WTC11 (cell line): ENCODE data around the gene SMIM24. TPM values are rescaled to one million over a fixed set of nuclear protein-coding genes. Genes with fewer than 3 reads are reported as not detected.

Experiments
- ATAC-seq: fragments of 200-7000 bp; cut with Tn5 transposase; 2 replicates; pipeline ENCODE4 v1.10.0; 2021; ENCODE audit warnings: mild to moderate bottlenecking, moderate library complexity
- CTCF ChIA-PET: fragments of 300-600 bp; sonication (Branson Sonifier 250); formaldehyde crosslinking; loops from one replicate; lab custom pipeline; 2021; ENCODE audit warnings: antibody characterized with exemption; lab: Charles Lee
- POLR2A ChIA-PET: fragments of 350-600 bp; sonication (Branson Sonifier 250); formaldehyde crosslinking; loops from one replicate; lab custom pipeline; 2021; ENCODE audit warnings: antibody characterized with exemption; lab: Charles Lee
- DNase-seq: peaks from one replicate; pipeline ENCODE4 v3.0.0; 2021; ENCODE audit warnings: low spot score
- H3K27ac Mint-ChIP-seq: 2 replicates; pipeline ENCODE4 v1.8.0; 2021; ENCODE audit warnings: mixed read lengths
- H3K27me3 Mint-ChIP-seq: 2 replicates; pipeline ENCODE4 v1.8.0; 2021; ENCODE audit warnings: low read depth, mild to moderate bottlenecking, moderate library complexity, mixed read lengths
- H3K36me3 Mint-ChIP-seq: 2 replicates; pipeline ENCODE4 v1.8.0; 2021; ENCODE audit warnings: mixed read lengths
- H3K4me1 Mint-ChIP-seq: 2 replicates; pipeline ENCODE4 v1.8.0; 2022; ENCODE audit warnings: mixed read lengths
- H3K4me3 Mint-ChIP-seq: 2 replicates; pipeline ENCODE4 v1.8.0; 2021; ENCODE audit warnings: mild to moderate bottlenecking, moderate library complexity, mixed read lengths
- H3K9me3 Mint-ChIP-seq: 2 replicates; pipeline ENCODE4 v1.8.0; 2021; ENCODE audit warnings: mixed read lengths
- CTCF ChIP-seq: fragments of 200-600 bp; IDR thresholded peaks from 2 replicates; pipeline ENCODE4 v1.8.0; 2022; ENCODE audit warnings: antibody characterized with exemption
- ERG ChIP-seq: fragments of 250-450 bp; sonication (Bioruptor Pico); IDR thresholded peaks from 2 replicates; pipeline ENCODE4 v1.8.0; 2021; ENCODE audit warnings: mild to moderate bottlenecking
- HMGXB4 ChIP-seq: sonication (generic); formaldehyde crosslinking; IDR thresholded peaks from 2 replicates; pipeline ENCODE4 v1.8.1; 2023; ENCODE audit warnings: mild to moderate bottlenecking, moderate library complexity, missing genetic modification reagents
- IRF2 ChIP-seq: sonication (generic); formaldehyde crosslinking; IDR thresholded peaks from 2 replicates; pipeline ENCODE4 v1.8.0; 2022; ENCODE audit warnings: low read depth, missing genetic modification reagents, borderline replicate concordance
- MAX ChIP-seq: sonication (generic); formaldehyde crosslinking; IDR thresholded peaks from 2 replicates; pipeline ENCODE4 v1.8.0; 2022; ENCODE audit warnings: mild to moderate bottlenecking, missing genetic modification reagents
- NR1H2 ChIP-seq: sonication (generic); formaldehyde crosslinking; IDR thresholded peaks from 2 replicates; pipeline ENCODE4 v1.9.0; 2021; ENCODE audit warnings: mild to moderate bottlenecking, moderate library complexity, missing genetic modification reagents
- NR2C2 ChIP-seq: sonication (generic); formaldehyde crosslinking; IDR thresholded peaks from 2 replicates; pipeline ENCODE4 v1.8.0; 2022; ENCODE audit warnings: mild to moderate bottlenecking, missing genetic modification reagents
- PRRX2 ChIP-seq: fragments of 250-450 bp; sonication (Bioruptor Pico); IDR thresholded peaks from 2 replicates; pipeline ENCODE4 v1.8.0; 2021; ENCODE audit warnings: mild to moderate bottlenecking
- TCF7 ChIP-seq: sonication (generic); formaldehyde crosslinking; IDR thresholded peaks from 2 replicates; pipeline ENCODE4 v1.8.0; 2022; ENCODE audit warnings: mild to moderate bottlenecking, low read depth, missing genetic modification reagents, moderate library complexity
- TEAD1 ChIP-seq: sonication (generic); formaldehyde crosslinking; IDR thresholded peaks from 2 replicates; pipeline ENCODE4 v1.8.0; 2022; ENCODE audit warnings: mild to moderate bottlenecking, missing genetic modification reagents
- USF2 ChIP-seq: sonication (generic); formaldehyde crosslinking; IDR thresholded peaks from 2 replicates; pipeline ENCODE4 v1.8.1; 2023; ENCODE audit warnings: mild to moderate bottlenecking, missing genetic modification reagents, moderate library complexity
- ZBTB43 ChIP-seq: sonication (generic); formaldehyde crosslinking; IDR thresholded peaks from 2 replicates; pipeline ENCODE4 v1.8.1; 2023; ENCODE audit warnings: mild to moderate bottlenecking, missing genetic modification reagents
- ZNF219 ChIP-seq: sonication (generic); formaldehyde crosslinking; IDR thresholded peaks from 2 replicates; pipeline ENCODE4 v1.8.0; 2023; ENCODE audit warnings: missing genetic modification reagents, mild to moderate bottlenecking, borderline replicate concordance
- ZNF232 ChIP-seq: sonication (generic); formaldehyde crosslinking; IDR thresholded peaks from 2 replicates; pipeline ENCODE4 v1.8.0; 2022; ENCODE audit warnings: mild to moderate bottlenecking, missing genetic modification reagents
- total RNA-seq: library from RNA; stranded (reverse); gene quantifications from 3 replicates; pipeline ENCODE4 v1.2.3, GENCODE V29; 2021
- TF ChIP-seq, protein P1 (sequence below): sonication (generic); formaldehyde crosslinking; conservative IDR thresholded peaks from 2 replicates; pipeline ENCODE4 v1.8.1; 2022; ENCODE audit warnings: mild to moderate bottlenecking, missing genetic modification reagents
- TF ChIP-seq, protein P2 (sequence below): fragments of 250-450 bp; sonication (Bioruptor Pico); conservative IDR thresholded peaks from 2 replicates; pipeline ENCODE4 v1.9.0; 2021; ENCODE audit warnings: mild to moderate bottlenecking
- TF ChIP-seq, protein P3 (sequence below): sonication (generic); formaldehyde crosslinking; IDR thresholded peaks from 2 replicates; pipeline ENCODE4 v1.8.0; 2023; ENCODE audit warnings: missing genetic modification reagents, mild to moderate bottlenecking, borderline replicate concordance

Gene SMIM24
- total RNA-seq, 1 experiment from 2014 or later = 2.8 TPM

- ChIA-PET CTCF (interaction anchor here (0.5 to 2.4 kb wide), 2 partner anchors 8 to 202 kb away, joined by 3 to 9 read pairs; no protein-coding TSS in a partner anchor), POLR2A (no interaction called here)
- H3K36me3 Mint-ChIP-seq = no peaks in the 10 kb centered on the region
- no peak overlapping the region for H3K27ac Mint-ChIP-seq
- peaks cover 11% of the 10 kb centered on the region for H3K27me3 Mint-ChIP-seq
- TF ChIP-seq PRRX2 (no peak), TEAD1 (CRISPR knock-in tag) (no peak)
- TF ChIP-seq, protein P1, sequence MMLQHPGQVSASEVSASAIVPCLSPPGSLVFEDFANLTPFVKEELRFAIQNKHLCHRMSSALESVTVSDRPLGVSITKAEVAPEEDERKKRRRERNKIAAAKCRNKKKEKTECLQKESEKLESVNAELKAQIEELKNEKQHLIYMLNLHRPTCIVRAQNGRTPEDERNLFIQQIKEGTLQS (CRISPR knock-in tag) = no peak
- H3K4me3 Mint-ChIP-seq = no peak overlapping the region
- peaks cover 20% of the 10 kb centered on the region for H3K4me1 Mint-ChIP-seq
- ATAC-seq (no peak), DNase-seq (no peak)
- H3K9me3 Mint-ChIP-seq = no peaks in the 10 kb centered on the region
These were observed 2.8 kb downstream of the SMIM24 start for GRCh38 chr19:3477506-3477905.

DNA sequence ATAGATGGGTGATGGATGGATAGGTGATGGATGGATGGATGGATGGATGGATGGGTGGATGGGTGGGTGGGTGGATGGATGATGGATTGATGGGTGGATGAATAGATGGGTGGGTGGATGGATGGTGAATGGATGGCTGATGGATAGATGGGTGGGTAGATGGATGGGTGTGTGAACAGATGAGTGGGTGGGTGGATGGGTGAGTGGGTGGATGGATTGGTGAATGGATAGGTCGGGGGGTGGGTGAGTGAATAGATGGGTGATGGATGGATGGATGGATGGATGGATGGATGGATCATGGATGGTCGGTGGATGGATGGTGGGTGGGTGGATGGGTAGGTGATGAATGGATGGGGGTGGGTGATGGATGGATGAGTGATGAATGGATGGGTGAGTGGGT, 3.5 kb downstream of the SMIM24 start:
- no peak for DNase-seq
- Mint-ChIP-seq H3K4me1 (peaks cover 18% of the 10 kb centered on the region), H3K36me3 (no peaks in the 10 kb centered on the region), H3K4me3 (no peak overlapping the region), H3K27me3 (peaks cover 11% of the 10 kb centered on the region), H3K9me3 (no peaks in the 10 kb centered on the region), H3K27ac (no peak overlapping the region)
- ChIA-PET POLR2A (no interaction called here), CTCF (interaction anchor here (1.4 kb wide), 1 partner anchor 8 kb away, joined by 5 read pairs; no protein-coding TSS in a partner anchor)
- ATAC-seq = no peak
- TF ChIP-seq NR1H2 (CRISPR knock-in tag) (no peak), NR2C2 (CRISPR knock-in tag) (no peak), HMGXB4 (CRISPR knock-in tag) (no peak), TCF7 (CRISPR knock-in tag) (no peak)

GRCh38 chr19:3475449-3475848, 4.9 kb downstream of the SMIM24 start:
- H3K9me3 Mint-ChIP-seq = no peaks in the 10 kb centered on the region
- peaks cover 6% of the 10 kb centered on the region for H3K4me1 Mint-ChIP-seq
- no peak for DNase-seq
- peaks cover 22% of the 10 kb centered on the region for H3K27me3 Mint-ChIP-seq
- H3K4me3 Mint-ChIP-seq = no peak overlapping the region
- ChIA-PET POLR2A (no interaction called here), CTCF (interaction anchor here (1.4 kb wide), 1 partner anchor 10 kb away, joined by 5 read pairs; no protein-coding TSS in a partner anchor)
- ATAC-seq = no peak
- no peaks in the 10 kb centered on the region for H3K36me3 Mint-ChIP-seq
- H3K27ac Mint-ChIP-seq = no peak overlapping the region
- TF ChIP-seq MAX (CRISPR knock-in tag) (no peak), IRF2 (CRISPR knock-in tag) (no peak), ERG (CRISPR knock-in tag) (no peak), ZNF232 (CRISPR knock-in tag) (no peak), USF2 (no peak), ZBTB43 (CRISPR knock-in tag) (no peak), ZNF219 (CRISPR knock-in tag) (no peak), CTCF (no peak)
- TF ChIP-seq, protein P2, sequence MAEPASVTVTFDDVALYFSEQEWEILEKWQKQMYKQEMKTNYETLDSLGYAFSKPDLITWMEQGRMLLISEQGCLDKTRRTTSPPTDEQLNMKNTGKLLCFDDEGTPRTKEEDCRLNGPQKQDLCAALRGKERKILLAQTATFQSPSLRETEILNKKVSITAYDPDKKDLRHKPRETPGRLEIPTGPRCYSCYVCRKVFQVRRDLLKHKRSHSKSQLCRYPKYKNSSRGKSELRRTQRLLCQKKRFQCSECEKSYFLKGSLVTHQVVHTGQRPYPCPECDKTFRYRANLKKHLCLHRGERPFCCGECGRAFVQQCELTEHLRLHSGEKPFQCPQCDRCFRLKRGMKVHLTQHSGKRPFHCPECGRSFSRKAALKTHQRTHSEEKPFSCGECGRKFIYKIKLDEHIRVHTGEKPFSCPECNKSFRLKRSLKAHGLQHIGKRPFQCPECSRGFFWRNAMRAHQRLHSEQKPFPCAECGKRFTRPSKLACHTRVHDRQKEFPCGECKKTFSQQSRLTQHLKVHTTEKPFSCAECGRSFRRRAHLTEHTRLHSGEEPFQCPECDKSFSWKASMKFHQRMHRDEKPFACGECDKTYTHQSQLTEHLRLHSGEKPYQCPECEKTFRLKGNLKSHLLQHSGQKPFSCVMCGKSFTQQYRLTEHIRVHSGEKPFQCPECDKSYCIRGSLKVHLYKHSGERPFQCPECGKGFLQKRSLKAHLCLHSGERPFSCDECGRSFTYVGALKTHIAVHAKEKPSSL (CRISPR knock-in tag) = no peak
- TF ChIP-seq, protein P3, sequence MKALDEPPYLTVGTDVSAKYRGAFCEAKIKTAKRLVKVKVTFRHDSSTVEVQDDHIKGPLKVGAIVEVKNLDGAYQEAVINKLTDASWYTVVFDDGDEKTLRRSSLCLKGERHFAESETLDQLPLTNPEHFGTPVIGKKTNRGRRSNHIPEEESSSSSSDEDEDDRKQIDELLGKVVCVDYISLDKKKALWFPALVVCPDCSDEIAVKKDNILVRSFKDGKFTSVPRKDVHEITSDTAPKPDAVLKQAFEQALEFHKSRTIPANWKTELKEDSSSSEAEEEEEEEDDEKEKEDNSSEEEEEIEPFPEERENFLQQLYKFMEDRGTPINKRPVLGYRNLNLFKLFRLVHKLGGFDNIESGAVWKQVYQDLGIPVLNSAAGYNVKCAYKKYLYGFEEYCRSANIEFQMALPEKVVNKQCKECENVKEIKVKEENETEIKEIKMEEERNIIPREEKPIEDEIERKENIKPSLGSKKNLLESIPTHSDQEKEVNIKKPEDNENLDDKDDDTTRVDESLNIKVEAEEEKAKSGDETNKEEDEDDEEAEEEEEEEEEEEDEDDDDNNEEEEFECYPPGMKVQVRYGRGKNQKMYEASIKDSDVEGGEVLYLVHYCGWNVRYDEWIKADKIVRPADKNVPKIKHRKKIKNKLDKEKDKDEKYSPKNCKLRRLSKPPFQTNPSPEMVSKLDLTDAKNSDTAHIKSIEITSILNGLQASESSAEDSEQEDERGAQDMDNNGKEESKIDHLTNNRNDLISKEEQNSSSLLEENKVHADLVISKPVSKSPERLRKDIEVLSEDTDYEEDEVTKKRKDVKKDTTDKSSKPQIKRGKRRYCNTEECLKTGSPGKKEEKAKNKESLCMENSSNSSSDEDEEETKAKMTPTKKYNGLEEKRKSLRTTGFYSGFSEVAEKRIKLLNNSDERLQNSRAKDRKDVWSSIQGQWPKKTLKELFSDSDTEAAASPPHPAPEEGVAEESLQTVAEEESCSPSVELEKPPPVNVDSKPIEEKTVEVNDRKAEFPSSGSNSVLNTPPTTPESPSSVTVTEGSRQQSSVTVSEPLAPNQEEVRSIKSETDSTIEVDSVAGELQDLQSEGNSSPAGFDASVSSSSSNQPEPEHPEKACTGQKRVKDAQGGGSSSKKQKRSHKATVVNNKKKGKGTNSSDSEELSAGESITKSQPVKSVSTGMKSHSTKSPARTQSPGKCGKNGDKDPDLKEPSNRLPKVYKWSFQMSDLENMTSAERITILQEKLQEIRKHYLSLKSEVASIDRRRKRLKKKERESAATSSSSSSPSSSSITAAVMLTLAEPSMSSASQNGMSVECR (CRISPR knock-in tag) = no peak
